Hematopoietic multipotent progenitor cell treated with erythropoietin and hydrocortisone succinate and interleukin-3 and kit ligand, for 4 days (in vitro differentiated cells): ENCODE results near the gene PIM3.

Experiments
- DNase-seq: peaks from one replicate; pipeline ENCODE4 v3.0.0-alpha.2; 2015

The PIM3 gene

GRCh38 chr22:49992921-49993648 is 32.5 kb downstream of the PIM3 start:
- DNase-seq = peak; percentile 82

- no peak for DNase-seq
Measured at GRCh38 chr22:49993649-49994360, 33.2 kb downstream of the PIM3 start.

GRCh38 chr22:49994361-49995040 is 33.9 kb downstream of the PIM3 start:
- no peak for DNase-seq

- DNase-seq = no peak
Measured at GRCh38 chr22:49995041-49995360, 34.4 kb downstream of the PIM3 start.

- no peak for DNase-seq
Measured at GRCh38 chr22:49995361-49996118, 35.0 kb downstream of the PIM3 start.

GRCh38 chr22:49996119-49996517 is 35.5 kb downstream of the PIM3 start:
- no peak for DNase-seq

GRCh38 chr22:49996518-49997250 is 36.1 kb downstream of the PIM3 start:
- no peak for DNase-seq

- no peak for DNase-seq
Measured at GRCh38 chr22:49997251-49997599, 36.7 kb downstream of the PIM3 start.

- no peak for DNase-seq
Measured at GRCh38 chr22:49997932-49998717, 37.6 kb downstream of the PIM3 start.

GRCh38 chr22:49998718-49999062 is 38.1 kb downstream of the PIM3 start:
- DNase-seq = no peak

- peak; percentile 46 for DNase-seq
Measured at GRCh38 chr22:49999063-49999945, 38.7 kb downstream of the PIM3 start.

GRCh38 chr22:49999946-50000586 is 39.5 kb downstream of the PIM3 start:
- no peak for DNase-seq

GRCh38 chr22:50000587-50001387 is 40.2 kb downstream of the PIM3 start:
- no peak for DNase-seq

- DNase-seq = peak; percentile 80
Measured at GRCh38 chr22:50001388-50002231, 41.0 kb downstream of the PIM3 start.

GRCh38 chr22:50002791-50003190 is 42.2 kb downstream of the PIM3 start:
- no peak for DNase-seq

- no peak for DNase-seq
Measured at GRCh38 chr22:50004918-50005317, 44.3 kb downstream of the PIM3 start.

GRCh38 chr22:50007057-50007511 is 46.5 kb downstream of the PIM3 start:
- no peak for DNase-seq
